ENCODE data around the gene INTS12. TPM values are rescaled to one million over a fixed set of nuclear protein-coding genes. Genes with fewer than 3 reads are reported as not detected.
A peak's percentile ranks its signal among the peaks of the same experiment; 100 is the strongest.

INTS12 gene
- total RNA-seq, 1 donor from 2014 or later = 24.7 TPM

DNA sequence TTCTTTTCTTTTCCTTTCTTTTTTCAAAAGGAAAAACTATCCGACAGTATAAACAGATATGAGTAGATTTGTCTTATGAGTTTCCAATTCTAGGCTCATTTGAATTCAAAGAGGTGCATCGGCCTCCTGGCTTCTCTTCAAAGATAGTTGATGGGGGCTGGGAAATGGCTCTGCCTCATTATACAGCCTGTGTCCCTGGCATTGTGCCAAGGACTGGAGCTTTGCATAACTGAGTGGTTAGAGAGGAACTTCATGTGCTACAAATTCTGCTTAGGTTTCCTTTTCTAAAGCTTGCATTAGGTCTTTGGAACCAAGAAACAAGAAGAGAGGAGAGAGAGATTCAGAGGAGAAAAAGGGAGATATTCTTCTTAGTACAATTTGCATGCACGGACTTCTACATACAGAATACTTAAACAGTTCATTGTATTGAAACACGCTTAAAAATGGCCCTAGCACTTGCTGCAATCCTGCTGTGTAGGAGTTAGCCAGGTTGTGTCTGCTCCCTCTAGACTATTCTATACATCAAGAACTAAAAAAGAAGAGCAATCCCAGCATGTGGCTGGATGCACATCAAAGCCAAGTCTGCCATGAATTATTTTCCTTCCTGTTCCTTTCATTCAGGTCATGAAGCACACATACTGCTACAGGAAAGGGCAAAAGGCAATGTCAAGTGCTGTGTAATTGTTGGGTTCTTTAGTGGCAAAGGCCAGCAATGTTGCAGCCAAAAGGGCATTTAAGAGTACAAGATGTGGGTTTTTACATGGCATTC, 70.9 kb downstream of the INTS12 start:
- ATAC-seq (peak; percentile 93), DNase-seq (peak; percentile 73)
- intact Hi-C loops (cut with micrococcal nuclease) = no loop called here

DNA sequence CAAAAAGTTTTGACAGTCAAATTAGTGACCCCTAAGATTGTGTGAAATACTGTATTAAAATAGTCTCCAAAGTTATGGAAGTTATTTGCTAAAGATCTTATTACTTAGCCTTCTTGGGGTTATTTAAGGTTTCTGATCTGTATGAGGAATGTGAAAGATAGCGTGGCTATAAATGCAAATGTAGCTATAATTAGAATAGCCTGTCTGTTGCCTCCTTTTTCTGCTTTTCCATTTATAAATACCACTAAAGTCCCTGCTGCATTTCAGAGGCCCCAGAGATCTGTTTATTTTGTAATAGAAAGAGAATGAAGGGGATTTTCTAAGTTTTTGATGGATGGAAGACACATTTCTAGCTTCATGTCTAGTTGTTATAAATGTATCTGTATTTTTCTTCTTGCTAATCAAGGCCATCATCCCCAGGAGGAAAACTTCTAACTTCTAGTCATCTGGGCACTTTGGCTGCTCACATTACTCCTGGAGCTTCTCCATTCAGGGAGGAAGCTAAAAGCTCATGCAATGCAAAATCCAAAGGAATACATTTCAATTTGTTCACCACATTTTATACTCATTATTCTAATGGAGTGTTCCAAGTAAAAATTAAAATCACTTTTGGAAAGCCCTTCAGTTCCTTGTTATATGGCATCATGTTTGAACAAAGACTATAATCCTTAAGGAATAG, 73.9 kb downstream of the INTS12 start:
- intact Hi-C loops (cut with micrococcal nuclease) = no loop called here
- ATAC-seq (peak; percentile 54), DNase-seq (no peak)

GRCh38 chr4:105633241-105633640, 75.2 kb downstream of the INTS12 start:
- intact Hi-C loops (cut with micrococcal nuclease) = no loop called here
- ATAC-seq = peak; percentile 38

More at GRCh38 chr4:105633241-105633640, 75.2 kb downstream of the INTS12 start:
- no peak for DNase-seq

Other genes with a start within 250 kb of the INTS12 start
- 95.3 TPM for gene PPA2, start 234.6 kb downstream of the INTS12 start, total RNA-seq
- gene ARHGEF38, start 156.1 kb downstream of the INTS12 start, total RNA-seq = not detected
- 4.4 TPM for gene GSTCD, start 95 bp upstream of the INTS12 start, total RNA-seq
- gene NPNT, start 186.8 kb upstream of the INTS12 start, total RNA-seq = 4.9 TPM